GM19099 (cell line): ENCODE data around the gene PROM1.

Experiments used
- POLR2A ChIP-seq: IDR thresholded peaks from 3 replicates; pipeline ENCODE4 v1.6.1; 2011; ENCODE audit warnings: low read depth; ENCODE audit not compliant: insufficient read length; ENCODE audit errors: extremely low read depth

PROM1 gene

DNA sequence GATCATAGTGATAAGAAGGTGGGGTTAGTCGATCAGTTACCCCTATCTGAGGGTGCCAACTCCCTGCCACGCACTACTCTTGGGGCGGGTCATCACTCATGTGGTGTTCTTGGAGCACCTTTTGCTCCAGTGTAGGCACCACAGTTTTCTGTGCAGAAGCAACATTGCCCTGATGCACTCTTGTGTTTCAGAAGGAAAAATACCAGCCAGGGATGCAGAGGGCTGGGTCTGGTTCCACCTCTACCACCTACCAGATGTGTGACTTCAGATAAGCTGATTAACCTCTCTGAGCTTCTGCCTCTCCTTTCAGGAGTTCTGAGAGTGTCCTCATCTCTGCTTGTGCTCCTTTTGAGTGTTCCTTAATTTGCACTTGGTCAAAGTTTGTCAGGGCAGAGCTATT is 29.9 kb upstream of the PROM1 start:
- no peak for TF ChIP-seq POLR2A

DNA sequence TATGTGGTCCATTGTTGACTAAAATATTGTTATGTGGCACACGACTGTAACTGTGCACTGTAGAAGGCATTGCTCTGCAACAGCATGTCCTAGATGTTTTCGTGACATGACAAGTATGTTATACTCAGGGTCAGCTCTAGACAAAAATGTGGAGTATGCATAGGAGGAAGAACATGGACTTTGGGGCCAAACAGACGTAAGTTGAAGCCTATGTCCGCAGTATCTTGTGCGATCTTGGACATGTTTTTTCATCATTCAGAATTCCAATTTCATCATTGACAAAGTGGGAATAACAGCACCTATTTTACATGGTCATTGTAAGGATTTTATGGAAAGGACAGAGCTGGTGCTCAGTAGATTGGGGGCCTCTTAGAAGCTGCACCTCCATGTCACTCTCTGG is 27.7 kb upstream of the PROM1 start:
- TF ChIP-seq POLR2A, result no peak

- no peak for TF ChIP-seq POLR2A
Measured at GRCh38 chr4:16110661-16111290, 27.0 kb upstream of the PROM1 start.

DNA sequence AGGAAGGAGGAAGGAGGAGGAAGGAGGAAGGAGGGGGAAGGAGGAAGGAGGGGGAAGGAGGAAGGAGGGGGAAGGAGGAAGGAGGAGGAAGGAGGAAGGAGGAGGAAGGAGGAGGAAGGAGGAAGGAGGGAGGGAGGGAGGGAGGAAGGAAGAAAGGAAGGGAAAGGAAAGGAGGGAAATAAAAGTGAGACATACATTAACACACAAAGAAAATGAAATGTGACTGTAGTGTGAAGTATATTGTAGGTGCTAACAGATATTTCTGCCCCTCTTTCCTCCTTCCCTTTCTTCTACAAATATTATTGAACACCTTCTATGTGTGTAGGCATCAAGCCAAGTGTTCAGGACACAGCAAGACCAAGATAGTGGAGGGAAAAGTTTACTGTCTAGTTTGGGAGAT is 26.4 kb upstream of the PROM1 start:
- no peak for TF ChIP-seq POLR2A

GRCh38 chr4:16109256-16109655 is 25.4 kb upstream of the PROM1 start:
- TF ChIP-seq POLR2A, result no peak

DNA sequence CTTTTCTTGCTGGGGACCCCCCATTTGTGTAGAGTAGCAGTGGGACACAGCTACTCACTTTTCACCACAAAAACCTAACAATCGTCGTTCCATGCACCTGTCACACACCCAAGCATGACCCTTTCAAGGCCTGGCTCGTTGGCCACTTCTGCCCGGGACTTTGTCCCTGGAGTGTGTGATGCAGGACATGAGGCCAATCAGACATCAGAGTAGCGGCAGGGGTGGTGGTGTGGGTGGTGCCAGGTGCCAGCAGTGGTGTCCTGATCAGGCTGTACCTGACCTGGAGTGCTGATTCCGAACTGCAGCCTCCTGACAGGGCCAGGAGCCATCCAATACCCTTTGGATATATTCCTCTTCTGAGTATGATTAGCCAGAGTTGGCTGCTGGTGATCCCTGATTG is 23.1 kb upstream of the PROM1 start:
- no peak for TF ChIP-seq POLR2A

- no peak for TF ChIP-seq POLR2A
Measured at GRCh38 chr4:16104520-16104919, 20.7 kb upstream of the PROM1 start.

DNA sequence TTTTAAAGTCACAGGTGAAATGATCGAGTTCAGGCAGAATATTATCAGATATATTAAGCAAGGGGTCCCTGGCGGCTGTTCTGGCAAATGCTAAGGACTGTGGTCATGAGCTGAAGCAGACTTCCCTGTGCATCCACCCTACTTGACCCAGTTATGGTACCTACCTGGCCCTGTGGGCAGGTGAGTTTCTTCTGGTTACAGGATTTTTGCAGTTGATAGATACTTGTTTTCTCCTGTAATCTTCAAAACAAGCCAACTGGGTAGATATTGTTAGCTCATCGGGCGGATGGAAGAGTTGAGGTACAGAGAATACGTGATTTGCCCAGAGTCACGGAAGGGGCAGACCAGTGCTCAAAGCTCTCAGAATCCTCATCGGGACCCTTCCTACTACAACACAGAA is 18.5 kb upstream of the PROM1 start:
- TF ChIP-seq POLR2A, result no peak

GRCh38 chr4:16100833-16101232 is 17.0 kb upstream of the PROM1 start:
- TF ChIP-seq POLR2A, result no peak

- TF ChIP-seq POLR2A, result no peak
Measured at GRCh38 chr4:16092682-16093319, 9.0 kb upstream of the PROM1 start.

DNA sequence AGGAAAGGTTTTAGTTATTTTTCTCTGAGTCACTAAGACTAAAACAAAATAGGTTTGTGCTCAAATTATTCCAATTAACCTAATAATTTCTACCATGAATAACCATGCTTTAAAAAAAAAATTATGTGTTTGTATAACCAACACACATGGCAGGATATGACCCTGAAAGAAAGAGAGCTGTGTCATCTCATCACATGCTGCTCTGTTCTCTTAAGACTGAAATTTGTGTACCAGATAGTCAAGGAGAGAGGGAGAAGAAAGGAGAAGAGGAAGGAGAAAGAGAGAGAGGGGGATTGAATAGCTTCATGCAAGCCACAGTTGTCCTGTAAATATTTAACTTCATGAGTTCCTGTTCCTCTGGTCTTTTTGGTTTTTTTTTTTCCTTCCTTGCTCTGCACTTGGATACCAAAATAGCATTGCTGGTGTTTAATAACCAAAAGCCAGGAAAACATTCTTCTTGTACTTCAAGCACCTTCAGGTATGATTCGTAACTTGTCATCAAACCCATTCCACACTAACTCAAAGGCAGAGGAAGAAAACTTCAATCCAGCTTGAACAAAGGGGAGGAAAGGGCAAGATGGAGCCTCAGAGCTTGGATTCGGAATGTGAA is 6.4 kb upstream of the PROM1 start:
- TF ChIP-seq POLR2A, result no peak

DNA sequence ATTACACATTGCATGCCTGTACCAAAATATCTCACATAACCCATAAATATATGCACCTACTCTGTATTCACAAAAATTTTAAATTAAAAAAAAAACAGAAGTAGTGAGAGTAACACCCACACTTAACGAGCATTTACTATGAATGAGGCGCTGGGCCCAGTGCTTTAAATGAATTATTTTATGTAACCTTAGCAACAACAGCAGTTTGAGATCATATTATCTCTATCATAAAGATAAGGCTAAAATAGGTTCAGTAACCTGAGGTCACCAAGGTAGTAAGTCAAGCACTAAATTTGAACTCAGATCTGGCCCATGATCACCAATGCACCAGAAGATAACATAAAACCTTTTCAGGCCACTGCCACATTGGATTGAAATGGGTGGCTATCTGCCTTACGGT is 5.3 kb upstream of the PROM1 start:
- no peak for TF ChIP-seq POLR2A

GRCh38 chr4:16088601-16089000 is 4.8 kb upstream of the PROM1 start:
- TF ChIP-seq POLR2A, result no peak

- no peak for TF ChIP-seq POLR2A
Measured at GRCh38 chr4:16085822-16086221, 2.0 kb upstream of the PROM1 start.

DNA sequence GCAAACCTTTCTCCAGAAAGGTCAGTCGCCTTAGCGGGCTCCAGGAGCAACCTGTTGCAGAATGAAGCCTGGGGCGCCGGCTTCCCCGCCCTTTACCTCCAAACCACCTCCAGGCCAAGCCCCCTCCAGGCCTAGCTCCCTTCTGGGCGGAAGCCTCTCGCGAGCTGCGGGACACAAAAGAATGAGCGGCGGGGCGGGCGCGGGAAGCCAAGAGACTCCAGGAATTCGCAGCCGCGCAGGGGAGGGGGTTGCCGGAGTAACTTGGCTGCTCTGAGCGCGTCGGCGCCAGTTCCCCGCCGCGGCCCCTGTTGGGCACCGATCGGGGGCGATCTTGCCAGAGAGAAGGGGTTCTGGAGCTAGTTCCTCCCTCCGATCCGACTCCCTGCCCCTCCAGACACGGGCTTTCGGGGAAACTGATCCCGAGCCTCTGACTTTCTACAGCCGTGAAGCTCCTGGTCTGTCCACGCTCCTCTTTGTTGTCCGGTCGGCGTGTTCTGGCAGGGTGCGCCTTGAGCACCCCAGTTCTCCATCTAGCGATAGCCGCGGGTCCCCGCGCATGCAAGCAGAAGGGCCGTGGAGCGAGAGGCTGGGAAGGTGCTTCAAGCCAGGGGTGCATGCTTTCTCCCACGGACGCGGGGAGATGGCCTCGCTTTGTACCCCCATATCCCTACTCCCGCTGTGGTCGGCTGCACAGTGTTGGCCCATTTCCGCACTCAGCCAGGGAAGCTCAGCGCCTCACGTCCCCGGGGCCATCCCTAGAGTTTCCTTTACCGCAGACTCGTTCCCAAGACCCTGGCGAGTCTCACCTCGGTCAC is 1.2 kb downstream of the PROM1 start:
- no peak for TF ChIP-seq POLR2A

GRCh38 chr4:16082041-16082425 is 1.8 kb downstream of the PROM1 start:
- TF ChIP-seq POLR2A, result no peak
